Astrocyte (in vitro differentiated cells and primary cell): ENCODE data around the gene ABCF2. TPM values are rescaled to one million over a fixed set of nuclear protein-coding genes. Genes with fewer than 3 reads are reported as not detected.

Experiments used
- DNase-seq: peaks from one replicate; pipeline ENCODE4 v3.0.0-alpha.2; 2010; ENCODE audit warnings: low read depth
- FAIRE-seq: peaks from 2 replicates; lab custom pipeline; 2011; peaks lifted over from hg19 to GRCh38; lab: Jason Lieb, UNC
- H2AFZ ChIP-seq: 2 replicates; pipeline ENCODE4 v1.6.0; 2012; ENCODE audit warnings: low read depth, low read length, inconsistent platforms
- H3K27ac ChIP-seq: 2 replicates; pipeline ENCODE4 v1.5.1; 2011; ENCODE audit warnings: low read depth, low read length, inconsistent platforms
- H3K27me3 ChIP-seq: 2 replicates; pipeline ENCODE4 v1.6.0; 2011; ENCODE audit warnings: low read length, inconsistent platforms; ENCODE audit not compliant: insufficient read depth
- H3K36me3 ChIP-seq: 2 replicates; pipeline ENCODE4 v1.5.1; 2011; ENCODE audit warnings: low read length, inconsistent platforms; ENCODE audit not compliant: insufficient read depth
- H3K4me1 ChIP-seq: 2 replicates; pipeline ENCODE4 v1.5.1; 2011; ENCODE audit warnings: low read length, inconsistent platforms; ENCODE audit not compliant: insufficient read depth
- H3K4me2 ChIP-seq: 2 replicates; pipeline ENCODE4 v1.6.0; 2012; ENCODE audit warnings: low read length, inconsistent platforms
- H3K4me3 ChIP-seq: 2 replicates; pipeline ENCODE4 v1.5.1; 2011; ENCODE audit warnings: low read depth, mild to moderate bottlenecking, low read length, inconsistent platforms; ENCODE audit not compliant: insufficient read depth
- H3K79me2 ChIP-seq: 2 replicates; pipeline ENCODE4 v1.6.0; 2012; ENCODE audit warnings: mild to moderate bottlenecking, low read length, inconsistent platforms; ENCODE audit not compliant: insufficient read depth
- H3K9ac ChIP-seq: 2 replicates; pipeline ENCODE4 v1.6.0; 2012; ENCODE audit warnings: mild to moderate bottlenecking, low read length, inconsistent platforms
- H3K9me3 ChIP-seq: 2 replicates; pipeline ENCODE4 v1.5.1; 2012; ENCODE audit warnings: low read depth, mild to moderate bottlenecking, low read length, inconsistent platforms; ENCODE audit not compliant: insufficient read depth
- H4K20me1 ChIP-seq: 2 replicates; pipeline ENCODE4 v1.6.0; 2012; ENCODE audit warnings: low read length, inconsistent platforms; ENCODE audit not compliant: insufficient read depth
- H3K27ac Mint-ChIP-seq: one replicate; pipeline ENCODE4 v1.8.0; 2021; ENCODE audit warnings: mild to moderate bottlenecking, mixed read lengths; ENCODE audit not compliant: unreplicated experiment
- H3K27me3 Mint-ChIP-seq: one replicate; pipeline ENCODE4 v1.8.0; 2021; ENCODE audit warnings: low read depth, mixed read lengths; ENCODE audit not compliant: unreplicated experiment
- H3K36me3 Mint-ChIP-seq: one replicate; pipeline ENCODE4 v1.8.0; 2021; ENCODE audit warnings: low read depth, mixed read lengths; ENCODE audit not compliant: unreplicated experiment
- H3K4me1 Mint-ChIP-seq: one replicate; pipeline ENCODE4 v1.8.0; 2021; ENCODE audit warnings: low read depth, mixed read lengths; ENCODE audit not compliant: unreplicated experiment
- H3K4me3 Mint-ChIP-seq: one replicate; pipeline ENCODE4 v1.8.0; 2021; ENCODE audit warnings: mild to moderate bottlenecking, moderate library complexity, mixed read lengths; ENCODE audit not compliant: unreplicated experiment
- H3K9me3 Mint-ChIP-seq: one replicate; pipeline ENCODE4 v1.8.0; 2021; ENCODE audit warnings: mild to moderate bottlenecking, mixed read lengths; ENCODE audit not compliant: unreplicated experiment
- CTCF ChIP-seq: IDR thresholded peaks from 2 replicates; pipeline ENCODE4 v1.5.1; 2011; ENCODE audit warnings: low read depth, mild to moderate bottlenecking, inconsistent platforms, low read length, moderate library complexity; ENCODE audit not compliant: insufficient read depth
- EZH2 ChIP-seq: IDR thresholded peaks from 2 replicates; pipeline ENCODE4 v1.6.1; 2012; ENCODE audit warnings: mild to moderate bottlenecking, low read length, inconsistent platforms; ENCODE audit not compliant: insufficient read depth
- total RNA-seq: library from RNA; stranded (reverse); gene quantifications from 2 replicates; pipeline ENCODE4 v1.2.1, GENCODE V29; 2021

The ABCF2 gene
- total RNA-seq, 1 donor from 2014 or later, result 53.2 TPM

GRCh38 chr7:151215396-151215795 is 11.6 kb downstream of the ABCF2 start:
- no peak for TF ChIP-seq EZH2
- Histone ChIP-seq H3K9me3 (no peaks in the 10 kb centered on the region), H3K4me3 (no peak overlapping the region), H2AFZ (no peak overlapping the region), H3K27me3 (no peaks in the 10 kb centered on the region), H3K9ac (no peak overlapping the region), H3K4me2 (no peak overlapping the region), H4K20me1 (peaks cover 13% of the 10 kb centered on the region), H3K79me2 (no peaks in the 10 kb centered on the region), H3K27ac (no peak overlapping the region), H3K36me3 (peaks cover 52% of the 10 kb centered on the region), H3K4me1 (no peaks in the 10 kb centered on the region)
- Mint-ChIP-seq H3K4me3 (no peak overlapping the region), H3K27ac (no peak overlapping the region), H3K4me1 (no peaks in the 10 kb centered on the region), H3K9me3 (peaks cover 2% of the 10 kb centered on the region), H3K36me3 (peaks cover 32% of the 10 kb centered on the region), H3K27me3 (no peaks in the 10 kb centered on the region)
- no peak for DNase-seq
- no peak for FAIRE-seq

- Mint-ChIP-seq H3K27me3 (no peaks in the 10 kb centered on the region), H3K36me3 (peaks cover 30% of the 10 kb centered on the region), H3K9me3 (peaks cover 2% of the 10 kb centered on the region), H3K4me1 (no peaks in the 10 kb centered on the region), H3K4me3 (no peak overlapping the region), H3K27ac (no peak overlapping the region)
- Histone ChIP-seq H3K9ac (no peak overlapping the region), H3K36me3 (peaks cover 45% of the 10 kb centered on the region), H3K4me1 (no peaks in the 10 kb centered on the region), H3K27me3 (no peaks in the 10 kb centered on the region), H3K27ac (no peak overlapping the region), H4K20me1 (peaks cover 13% of the 10 kb centered on the region), H2AFZ (no peak overlapping the region), H3K79me2 (no peaks in the 10 kb centered on the region), H3K4me3 (no peak overlapping the region), H3K9me3 (no peaks in the 10 kb centered on the region), H3K4me2 (no peak overlapping the region)
- DNase-seq, result no peak
- TF ChIP-seq CTCF (no peak), EZH2 (no peak)
- no peak for FAIRE-seq
These were observed 13.2 kb downstream of the ABCF2 start for GRCh38 chr7:151213826-151214225.

GRCh38 chr7:151212626-151213025 is 14.4 kb downstream of the ABCF2 start:
- no peak overlapping the region for H3K9ac ChIP-seq
- Mint-ChIP-seq H3K36me3 (peaks cover 19% of the 10 kb centered on the region), H3K27ac (no peak overlapping the region), H3K4me1 (no peaks in the 10 kb centered on the region), H3K4me3 (no peak overlapping the region), H3K9me3 (no peaks in the 10 kb centered on the region), H3K27me3 (peaks cover 3% of the 10 kb centered on the region)
- peaks cover 38% of the 10 kb centered on the region for H3K36me3 ChIP-seq
- H3K27me3 ChIP-seq, result no peaks in the 10 kb centered on the region
- H2AFZ ChIP-seq, result no peak overlapping the region
- DNase-seq (no peak), FAIRE-seq (no peak)
- no peak overlapping the region for H3K4me3 ChIP-seq
- H3K9me3 ChIP-seq, result no peaks in the 10 kb centered on the region
- H3K4me1 ChIP-seq, result no peaks in the 10 kb centered on the region
- H3K4me2 ChIP-seq, result no peak overlapping the region
- no peak overlapping the region for H3K27ac ChIP-seq
- TF ChIP-seq CTCF (no peak), EZH2 (no peak)
- no peaks in the 10 kb centered on the region for H3K79me2 ChIP-seq
- H4K20me1 ChIP-seq, result peaks cover 13% of the 10 kb centered on the region
